Fibroblast of skin of right biceps (primary cell): ENCODE results near the gene FCGBP.

Experiments used
- DNase-seq: peaks from one replicate; pipeline ENCODE4 v3.0.0-alpha.2; 2013

The FCGBP gene

GRCh38 chr19:39943586-39943985, 9.2 kb upstream of the FCGBP start:
- DNase-seq, result no peak

- no peak for DNase-seq
Measured at GRCh38 chr19:39942366-39942730, 7.9 kb upstream of the FCGBP start.

- peak; percentile 28 for DNase-seq
Measured at GRCh38 chr19:39941615-39942365, 7.4 kb upstream of the FCGBP start.

- no peak for DNase-seq
Measured at GRCh38 chr19:39941151-39941550, 6.7 kb upstream of the FCGBP start.

GRCh38 chr19:39940221-39940833, 5.9 kb upstream of the FCGBP start:
- no peak for DNase-seq

GRCh38 chr19:39939556-39939955, 5.1 kb upstream of the FCGBP start:
- DNase-seq, result no peak

- DNase-seq, result no peak
Measured at GRCh38 chr19:39937787-39938186, 3.4 kb upstream of the FCGBP start.

GRCh38 chr19:39937094-39937720, 2.8 kb upstream of the FCGBP start:
- no peak for DNase-seq

- DNase-seq, result no peak
Measured at GRCh38 chr19:39936622-39937021, 2.2 kb upstream of the FCGBP start.

- no peak for DNase-seq
Measured at GRCh38 chr19:39936020-39936419, 1.6 kb upstream of the FCGBP start.

GRCh38 chr19:39935364-39935661, 879 bp upstream of the FCGBP start:
- DNase-seq, result no peak

- no peak for DNase-seq
Measured at GRCh38 chr19:39929750-39930149, 4.7 kb downstream of the FCGBP start.

- no peak for DNase-seq
Measured at GRCh38 chr19:39928357-39928725, 6.1 kb downstream of the FCGBP start.

- no peak for DNase-seq
Measured at GRCh38 chr19:39927524-39928356, 6.7 kb downstream of the FCGBP start.

GRCh38 chr19:39927076-39927475, 7.4 kb downstream of the FCGBP start:
- DNase-seq, result no peak

- DNase-seq, result no peak
Measured at GRCh38 chr19:39926170-39926760, 8.2 kb downstream of the FCGBP start.

GRCh38 chr19:39924952-39925351, 9.5 kb downstream of the FCGBP start:
- DNase-seq, result no peak

- no peak for DNase-seq
Measured at GRCh38 chr19:39924389-39924788, 10.0 kb downstream of the FCGBP start.

- DNase-seq, result no peak
Measured at GRCh38 chr19:39923862-39924261, 10.6 kb downstream of the FCGBP start.

- DNase-seq, result no peak
Measured at GRCh38 chr19:39919976-39920375, 14.5 kb downstream of the FCGBP start.

GRCh38 chr19:39918183-39918651, 16.2 kb downstream of the FCGBP start:
- no peak for DNase-seq

- no peak for DNase-seq
Measured at GRCh38 chr19:39917561-39918182, 16.8 kb downstream of the FCGBP start.
